ENCODE data around the gene TFF1.

TFF1 gene

GRCh38 chr21:42406201-42406621 is 39.9 kb upstream of the TFF1 start:
- POLR2A ChIA-PET: no interaction called here

DNA sequence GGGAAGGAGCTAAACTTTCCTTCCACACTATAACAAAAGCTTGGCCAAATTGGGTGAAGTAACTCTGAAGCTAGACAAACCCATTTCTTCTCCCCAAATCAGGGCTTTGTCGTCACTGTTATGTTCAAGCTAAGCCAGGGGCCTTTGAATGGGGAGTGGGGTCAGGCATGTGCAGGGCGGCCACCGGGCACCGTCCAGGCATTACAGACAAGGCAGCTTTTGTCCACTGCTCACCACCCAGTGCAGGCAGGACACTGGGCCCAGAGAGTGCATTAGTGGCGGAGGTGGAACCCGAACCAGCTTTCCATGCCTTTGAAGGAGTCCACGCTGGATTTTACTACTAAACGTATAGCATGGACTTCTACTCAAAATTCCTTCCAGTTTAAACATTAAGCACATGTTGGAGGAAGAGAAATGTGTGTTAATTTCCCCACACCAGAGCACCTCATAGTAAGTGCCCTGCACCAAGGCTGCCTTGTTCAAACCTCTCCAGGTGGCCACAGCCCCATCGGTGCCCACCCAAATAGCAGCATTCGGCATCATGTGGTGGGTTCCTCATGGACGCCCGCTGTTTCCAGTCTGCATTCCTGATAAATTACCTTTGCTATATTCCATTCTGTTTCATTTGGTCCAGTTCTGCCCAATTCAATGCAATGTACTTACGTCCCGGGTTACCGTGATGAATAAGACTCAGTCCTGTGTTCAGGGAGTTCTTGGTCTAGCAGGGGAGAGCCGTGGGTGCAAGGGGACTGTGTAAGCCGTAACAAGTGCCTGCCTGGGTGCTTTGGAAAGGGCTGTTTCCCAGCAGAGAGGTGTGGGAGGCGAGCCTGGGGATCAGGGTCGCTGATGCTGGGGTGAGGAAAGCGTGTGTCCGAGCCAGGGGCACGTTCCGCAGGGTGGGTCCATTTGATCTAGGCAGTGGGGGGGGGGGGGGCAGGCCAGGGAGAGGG is 39.0 kb upstream of the TFF1 start:
- TF ChIP-seq CTCF (IDR thresholded peaks at IDR 0.05; ENCODE audit: insufficient read depth, low read length, missing control alignments): no peak
- CTCF ChIA-PET: no interaction called here
- no peak for DNase-seq (ENCODE audit: low read depth, low spot score)
- POLR2A ChIA-PET: no interaction called here
- no peak overlapping the region for H3K4me3 ChIP-seq (ENCODE audit: low read depth, low read length)

More at GRCh38 chr21:42406201-42406621, 39.9 kb upstream of the TFF1 start:
- DNase-seq (ENCODE audit: low read depth, low spot score): no peak
- TF ChIP-seq CTCF (IDR thresholded peaks at IDR 0.05; ENCODE audit: insufficient read depth, low read length, missing control alignments): no peak
- CTCF ChIA-PET: no interaction called here
- H3K4me3 ChIP-seq (ENCODE audit: low read depth, low read length): no peak overlapping the region

DNA sequence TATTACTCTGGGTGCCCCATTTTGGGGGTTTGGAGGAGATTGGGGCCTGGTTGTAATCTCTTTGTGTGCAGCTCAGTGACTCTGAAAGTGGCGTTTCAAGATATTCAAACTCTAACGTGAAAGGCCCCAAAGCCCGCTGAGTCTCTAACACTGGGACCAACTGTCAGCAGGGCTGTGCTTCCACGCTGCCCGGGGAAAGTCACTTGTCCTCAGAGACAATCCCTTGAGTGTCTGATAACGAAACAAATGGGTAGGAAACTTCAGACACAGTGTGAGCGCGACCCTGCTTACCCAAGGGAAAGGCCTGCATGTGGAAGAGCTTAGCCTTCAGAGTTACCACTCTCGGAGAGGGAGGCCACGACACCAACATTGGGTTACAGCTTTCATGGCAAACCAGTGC is 38.2 kb upstream of the TFF1 start:
- no peak for TF ChIP-seq CTCF (IDR thresholded peaks at IDR 0.05; ENCODE audit: insufficient read depth, low read length, missing control alignments)
- DNase-seq (ENCODE audit: low read depth, low spot score): no peak
- no peak overlapping the region for H3K4me3 ChIP-seq (ENCODE audit: low read depth, low read length)
- ChIA-PET CTCF (no interaction called here), POLR2A (no interaction called here)

- ChIA-PET POLR2A (interaction anchor here (0.7 kb wide), 2 partner anchors 232 to 517 kb away, joined by 3 read pairs; no protein-coding TSS in a partner anchor), CTCF (interaction anchor here (1.0 kb wide), 1 partner anchor 13 kb away, joined by 3 read pairs; no protein-coding TSS in a partner anchor)
- TF ChIP-seq CTCF (IDR thresholded peaks at IDR 0.05; ENCODE audit: insufficient read depth, low read length, missing control alignments): no peak
- no peak for DNase-seq (ENCODE audit: low read depth, low spot score)
- H3K4me3 ChIP-seq (ENCODE audit: low read depth, low read length): no peak within 1 kb of the TSS
These were observed 37.4 kb upstream of the TFF1 start, which contains the start of gene UBASH3A for GRCh38 chr21:42403611-42404231. Gene UBASH3A (plus strand): TSS chr21:42403902. CDS start chr21:42403946, 44 bp downstream.

DNA sequence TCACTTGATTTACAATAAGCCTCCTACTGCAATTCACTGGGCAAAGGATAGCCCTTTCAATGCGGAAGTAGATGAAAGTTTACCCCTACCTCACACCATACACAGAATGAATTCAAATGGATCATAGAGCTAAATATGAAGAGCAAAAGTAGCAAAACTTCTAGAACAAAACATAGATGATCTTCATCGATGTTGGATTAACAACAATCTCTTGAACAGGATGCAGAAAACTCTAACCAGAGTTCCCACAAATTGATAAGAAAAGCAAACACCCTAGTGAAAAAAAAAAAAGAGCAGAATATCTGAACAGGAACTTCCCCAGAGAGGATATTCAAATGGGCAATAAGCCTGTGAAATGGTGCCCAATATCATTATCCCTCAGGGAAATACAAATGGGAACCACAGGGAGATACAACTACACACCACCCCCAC is 35.5 kb upstream of the TFF1 start:
- CTCF ChIA-PET: no interaction called here
- POLR2A ChIA-PET: no interaction called here
- no peak for TF ChIP-seq CTCF (IDR thresholded peaks at IDR 0.05; ENCODE audit: insufficient read depth, low read length, missing control alignments)
- DNase-seq (ENCODE audit: low read depth, low spot score): no peak
- no peak overlapping the region for H3K4me3 ChIP-seq (ENCODE audit: low read depth, low read length)

- ChIA-PET POLR2A (no interaction called here), CTCF (no interaction called here)
- H3K4me3 ChIP-seq (ENCODE audit: low read depth, low read length): no peak overlapping the region
- TF ChIP-seq CTCF (IDR thresholded peaks at IDR 0.05; ENCODE audit: insufficient read depth, low read length, missing control alignments): no peak
- no peak for DNase-seq (ENCODE audit: low read depth, low spot score)
These were observed 34.8 kb upstream of the TFF1 start for GRCh38 chr21:42401154-42401553.

Measured in AG04449 (cell line).